Liver (tissue), 9 donors: Measurements from ENCODE around the gene EHD4. TPM values are rescaled to one million over a fixed set of nuclear protein-coding genes. Genes with fewer than 3 reads are reported as not detected.

Experiments used
- DNase-seq: peaks from one replicate; pipeline ENCODE4 v3.0.0-alpha.2; 2017; ENCODE audit warnings: low spot score
- H3K27ac ChIP-seq, 2 donors: one replicate each; pipeline ENCODE4 v1.7.0; 2013; ENCODE audit warnings: inconsistent platforms in 2 of 2, low read length in 2 of 2, control low read depth in 1 of 2, low read depth in 1 of 2, mild to moderate bottlenecking in 1 of 2
- H3K27me3 ChIP-seq, 4 donors: one replicate each; pipeline versions ENCODE4 v1.6.1 to v1.7.0; 2013; ENCODE audit warnings: low read length in 3 of 4, inconsistent platforms in 1 of 4, mild to moderate bottlenecking in 1 of 4, moderate library complexity in 1 of 4; ENCODE audit not compliant: control insufficient read depth in 4 of 4, insufficient read depth in 4 of 4
- H3K36me3 ChIP-seq, 4 donors: one replicate each; pipeline versions ENCODE4 v1.6.1 to v1.7.0; 2013; ENCODE audit warnings: low read length in 3 of 4, mild to moderate bottlenecking in 3 of 4, low read depth in 1 of 4, moderate library complexity in 1 of 4; ENCODE audit not compliant: control insufficient read depth in 4 of 4, insufficient read depth in 3 of 4
- H3K4me1 ChIP-seq, 4 donors: one replicate each; pipeline versions ENCODE4 v1.6.1 to v1.7.0; 2013; ENCODE audit warnings: low read length in 3 of 4, mild to moderate bottlenecking in 3 of 4, moderate library complexity in 1 of 4; ENCODE audit not compliant: control insufficient read depth in 4 of 4, insufficient read depth in 4 of 4
- H3K4me3 ChIP-seq, 3 donors: one replicate each; pipeline versions ENCODE4 v1.6.1 to v1.7.0; 2013; ENCODE audit warnings: low read length in 3 of 3, control low read depth in 1 of 3, low read depth in 1 of 3, mild to moderate bottlenecking in 1 of 3
- H3K9ac ChIP-seq, 2 donors: one replicate each; pipeline ENCODE4 v1.7.0; 2013; ENCODE audit warnings: low read length in 2 of 2, mild to moderate bottlenecking in 2 of 2, moderate library complexity in 2 of 2, control low read depth in 1 of 2, low read depth in 1 of 2
- H3K9me3 ChIP-seq, 4 donors: one replicate each; pipeline versions ENCODE4 v1.6.1 to v1.7.0; 2013; ENCODE audit warnings: low read length in 3 of 4; ENCODE audit not compliant: control insufficient read depth in 4 of 4
- ATF3 ChIP-seq: IDR thresholded peaks from 2 replicates; pipeline ENCODE4 v1.6.1; 2016; ENCODE audit warnings: antibody characterized with exemption
- CTCF ChIP-seq: fragments of 150-350 bp; IDR thresholded peaks from 2 replicates; pipeline ENCODE4 v1.5.1; 2017; ENCODE audit warnings: improper control_type of control experiment, low read depth, low read length; ENCODE audit not compliant: missing input control
- EGR1 ChIP-seq, 2 donors: IDR thresholded peaks; 2 replicates each; pipeline ENCODE4 v1.6.1; 2016 to 2018; ENCODE audit warnings: antibody characterized with exemption in 2 of 2, low read depth in 2 of 2
- FOXA2 ChIP-seq: IDR thresholded peaks from 2 replicates; pipeline ENCODE4 v1.6.1; 2016; ENCODE audit warnings: antibody characterized with exemption
- GABPA ChIP-seq, 2 donors: IDR thresholded peaks in 1 of 2; conservative IDR thresholded peaks in 1 of 2; 2 replicates each; pipeline ENCODE4 v1.6.1; 2016; ENCODE audit warnings: antibody characterized with exemption in 2 of 2, mild to moderate bottlenecking in 1 of 2, moderate library complexity in 1 of 2
- HNF4A ChIP-seq, 2 donors: conservative IDR thresholded peaks; 2 replicates each; pipeline ENCODE4 v1.6.1; 2016; ENCODE audit warnings: antibody characterized with exemption in 2 of 2, mild to moderate bottlenecking in 2 of 2
- HNF4G ChIP-seq: IDR thresholded peaks from 2 replicates; pipeline ENCODE4 v1.6.1; 2016; ENCODE audit warnings: antibody characterized with exemption
- MAX ChIP-seq: IDR thresholded peaks from 2 replicates; pipeline ENCODE4 v1.6.1; 2016; ENCODE audit warnings: antibody characterized with exemption
- NR2F2 ChIP-seq: IDR thresholded peaks from 2 replicates; pipeline ENCODE4 v1.6.1; 2016; ENCODE audit warnings: antibody characterized with exemption
- RAD21 ChIP-seq, 2 donors: IDR thresholded peaks; 2 replicates each; pipeline ENCODE4 v1.6.1; 2016; ENCODE audit warnings: antibody characterized with exemption in 2 of 2, mild to moderate bottlenecking in 2 of 2
- RXRA ChIP-seq, 2 donors: IDR thresholded peaks; 2 replicates each; pipeline ENCODE4 v1.6.1; 2017 to 2018; ENCODE audit warnings: antibody characterized with exemption in 2 of 2, mild to moderate bottlenecking in 1 of 2
- SP1 ChIP-seq: IDR thresholded peaks from 2 replicates; pipeline ENCODE4 v1.6.1; 2018; ENCODE audit warnings: antibody characterized with exemption, mild to moderate bottlenecking
- TAF1 ChIP-seq: conservative IDR thresholded peaks from 2 replicates; pipeline ENCODE4 v1.6.1; 2016; ENCODE audit warnings: antibody characterized with exemption, mild to moderate bottlenecking
- YY1 ChIP-seq: IDR thresholded peaks from 2 replicates; pipeline ENCODE4 v1.6.1; 2016; ENCODE audit warnings: antibody characterized with exemption, mild to moderate bottlenecking
- WGBS: extraction: QIAGEN DNeasy Blood & Tissue Kit; methylation state at CpG from one replicate; pipeline ENCODE4 v1.1.7; 2013; 5-methylcytosine and 5-hydroxymethylcytosine counted together
- polyA plus RNA-seq, 2 donors: library from polyadenylated mRNA; stranded (reverse) in 1 of 2; unstranded in 1 of 2; fragments of 200-250 nt in 1 of 2; fragments of >200 nt in 1 of 2; fragmentation: Nextera tagmentation in 1 of 2; extraction: Ambion mirVana in 1 of 2; gene quantifications; one replicate each; pipeline versions ENCODE4 v1.2.1 to v1.2.3, GENCODE V29; 2013 to 2015
- total RNA-seq, 2 donors: library from RNA; depleted of rRNA; stranded (reverse); fragments of >200 nt; gene quantifications; one replicate each; pipeline ENCODE4 v1.2.3, GENCODE V29; 2014
- TF ChIP-seq, protein P1 (sequence below): IDR thresholded peaks from 2 replicates; pipeline ENCODE4 v1.6.1; 2016; ENCODE audit warnings: antibody characterized with exemption, mild to moderate bottlenecking
- donor health status: healthy.
- donor health status: healthy.
- donor health status: healthy.
- donor health status: healthy.
- donor health status: healthy.

The EHD4 gene
- total and polyA plus RNA-seq, 4 donors = 3.3 to 10.0 (median 6.2) TPM

DNA sequence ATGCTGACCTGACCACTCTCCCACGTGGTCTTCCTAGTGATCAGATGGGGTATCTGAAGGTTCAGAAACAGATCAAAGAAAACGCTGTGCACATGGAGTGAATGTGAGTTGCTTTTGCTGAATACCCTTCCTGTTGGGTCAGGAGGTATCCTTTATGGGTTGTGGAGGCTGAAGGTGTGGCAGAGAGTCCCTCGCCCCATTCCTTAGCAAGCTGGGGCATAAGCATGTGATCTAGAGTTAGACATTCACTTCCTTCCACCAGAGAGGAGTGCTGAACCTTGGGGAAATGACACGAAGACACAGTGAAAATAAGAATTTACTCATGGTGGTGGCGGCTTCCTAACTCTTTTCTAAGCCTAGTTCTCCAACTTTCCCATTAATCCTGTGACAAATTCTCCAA is 50.7 kb downstream of the EHD4 start:
- Histone ChIP-seq H3K9ac (no peak overlapping the region), H3K4me3 (no peak overlapping the region), H3K4me1 (peaks cover 9 to 21% (median 14%) of the 10 kb centered on the region in 4 donors), H3K27me3 (no peaks in the 10 kb centered on the region), H3K27ac (no peak overlapping the region), H3K36me3 (peaks cover 0 to 5% (median 2%) of the 10 kb centered on the region in 4 donors), H3K9me3 (peaks cover 0 to 9% (median 0%) of the 10 kb centered on the region in 4 donors)
- TF ChIP-seq NR2F2 (no peak), HNF4A (conservative IDR thresholded peaks at IDR 0.05) (no peak), YY1 (no peak), RAD21 (IDR thresholded peaks at IDR 0.05) (no peak)
- 87% methylated on average over 5 of the region's 5 CpGs for WGBS
- DNase-seq = no peak

GRCh38 chr15:41921167-41921566 is 51.2 kb downstream of the EHD4 start:
- Histone ChIP-seq H3K9ac (no peak overlapping the region), H3K36me3 (peaks cover 0 to 5% (median 2%) of the 10 kb centered on the region in 4 donors), H3K27ac (no peak overlapping the region), H3K27me3 (no peaks in the 10 kb centered on the region), H3K9me3 (peaks cover 0 to 9% (median 0%) of the 10 kb centered on the region in 4 donors), H3K4me3 (no peak overlapping the region), H3K4me1 (peaks cover 9 to 21% (median 14%) of the 10 kb centered on the region in 4 donors)
- DNase-seq = no peak
- no peak for TF ChIP-seq GABPA (IDR thresholded peaks at IDR 0.05 in 1 of 2, conservative IDR thresholded peaks at IDR 0.05 in 1 of 2)
- no peak for TF ChIP-seq MAX
- WGBS = 86% methylated on average over 9 of the region's 9 CpGs

DNA sequence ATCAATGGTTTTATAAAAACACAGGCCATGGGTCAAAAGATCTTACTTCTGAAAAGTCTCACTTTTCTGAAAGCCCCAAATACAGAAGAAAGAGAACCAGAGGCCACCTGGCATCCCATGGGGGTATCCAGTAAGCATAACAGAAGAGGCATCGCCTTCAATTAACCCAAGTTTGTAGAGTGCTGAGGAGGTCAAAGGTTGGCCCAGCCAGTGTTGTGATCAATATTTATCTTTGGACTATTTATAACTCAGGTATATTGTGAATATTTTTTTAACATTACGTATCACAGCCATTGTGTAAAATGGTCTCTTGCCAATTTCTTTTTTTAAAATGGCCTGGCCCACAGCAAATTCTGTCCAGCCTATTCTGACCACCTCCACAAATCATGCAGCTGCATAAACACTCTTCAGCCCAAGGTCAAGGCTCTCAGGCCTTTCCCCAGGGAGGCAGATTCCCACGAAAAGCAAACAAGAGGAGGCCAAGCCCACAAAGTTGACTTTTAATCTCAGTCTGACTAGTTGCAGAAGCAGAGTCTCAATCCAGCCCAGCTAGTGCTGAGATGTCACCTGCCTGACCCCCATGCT is 52.3 kb downstream of the EHD4 start:
- Histone ChIP-seq H3K4me1 (peaks cover 7 to 20% (median 13%) of the 10 kb centered on the region in 4 donors), H3K27me3 (no peaks in the 10 kb centered on the region), H3K9me3 (peaks cover 0 to 9% (median 0%) of the 10 kb centered on the region in 4 donors), H3K9ac (no peak overlapping the region), H3K27ac (no peak overlapping the region), H3K4me3 (no peak overlapping the region), H3K36me3 (peaks cover 0 to 5% (median 2%) of the 10 kb centered on the region in 4 donors)
- 28% methylated on average over 3 of the region's 3 CpGs for WGBS
- DNase-seq = no peak
- TF ChIP-seq NR2F2 (peak; percentile 40), YY1 (no peak), HNF4G (no peak), TAF1 (no peak), CTCF (no peak), ATF3 (no peak), FOXA2 (no peak), EGR1 (IDR thresholded peaks at IDR 0.05; ENCODE audit: low read depth in 2 of 2) (no peak), HNF4A (conservative IDR thresholded peaks at IDR 0.05) (peak; percentile 11 to 37), GABPA (IDR thresholded peaks at IDR 0.05 in 1 of 2, conservative IDR thresholded peaks at IDR 0.05 in 1 of 2) (no peak), RXRA (IDR thresholded peaks at IDR 0.05) (peak in 1 of 2 donors; percentile 40), SP1 (peak; percentile 10), MAX (no peak)
- TF ChIP-seq, protein P1, sequence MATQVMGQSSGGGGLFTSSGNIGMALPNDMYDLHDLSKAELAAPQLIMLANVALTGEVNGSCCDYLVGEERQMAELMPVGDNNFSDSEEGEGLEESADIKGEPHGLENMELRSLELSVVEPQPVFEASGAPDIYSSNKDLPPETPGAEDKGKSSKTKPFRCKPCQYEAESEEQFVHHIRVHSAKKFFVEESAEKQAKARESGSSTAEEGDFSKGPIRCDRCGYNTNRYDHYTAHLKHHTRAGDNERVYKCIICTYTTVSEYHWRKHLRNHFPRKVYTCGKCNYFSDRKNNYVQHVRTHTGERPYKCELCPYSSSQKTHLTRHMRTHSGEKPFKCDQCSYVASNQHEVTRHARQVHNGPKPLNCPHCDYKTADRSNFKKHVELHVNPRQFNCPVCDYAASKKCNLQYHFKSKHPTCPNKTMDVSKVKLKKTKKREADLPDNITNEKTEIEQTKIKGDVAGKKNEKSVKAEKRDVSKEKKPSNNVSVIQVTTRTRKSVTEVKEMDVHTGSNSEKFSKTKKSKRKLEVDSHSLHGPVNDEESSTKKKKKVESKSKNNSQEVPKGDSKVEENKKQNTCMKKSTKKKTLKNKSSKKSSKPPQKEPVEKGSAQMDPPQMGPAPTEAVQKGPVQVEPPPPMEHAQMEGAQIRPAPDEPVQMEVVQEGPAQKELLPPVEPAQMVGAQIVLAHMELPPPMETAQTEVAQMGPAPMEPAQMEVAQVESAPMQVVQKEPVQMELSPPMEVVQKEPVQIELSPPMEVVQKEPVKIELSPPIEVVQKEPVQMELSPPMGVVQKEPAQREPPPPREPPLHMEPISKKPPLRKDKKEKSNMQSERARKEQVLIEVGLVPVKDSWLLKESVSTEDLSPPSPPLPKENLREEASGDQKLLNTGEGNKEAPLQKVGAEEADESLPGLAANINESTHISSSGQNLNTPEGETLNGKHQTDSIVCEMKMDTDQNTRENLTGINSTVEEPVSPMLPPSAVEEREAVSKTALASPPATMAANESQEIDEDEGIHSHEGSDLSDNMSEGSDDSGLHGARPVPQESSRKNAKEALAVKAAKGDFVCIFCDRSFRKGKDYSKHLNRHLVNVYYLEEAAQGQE = no peak
